H1 (cell line): ENCODE measurements around the gene PHF13. TPM values are rescaled to one million over a fixed set of nuclear protein-coding genes. Genes with fewer than 3 reads are reported as not detected.

Experiments
- CTCF ChIA-PET: fragments of 300-600 bp; sonication (Branson Sonifier 250); formaldehyde crosslinking; loops from one replicate; lab custom pipeline; 2021; ENCODE audit not compliant: partially characterized antibody; lab: Charles Lee
- POLR2A ChIA-PET: fragments of 300-600 bp; sonication (Branson Sonifier 250); formaldehyde crosslinking; loops from one replicate; lab custom pipeline; 2021; ENCODE audit warnings: inconsistent platforms; ENCODE audit not compliant: partially characterized antibody; lab: Charles Lee
- DNase-seq, 2 experiments: peaks; one replicate each; pipeline versions ENCODE4 v3.0.0 to v3.0.0-alpha.2; 2010 to 2022; ENCODE audit warnings: low spot score in 2 of 2, low read depth in 1 of 2, mixed read lengths in 1 of 2
- FAIRE-seq: peaks from 2 replicates; lab custom pipeline; 2011; peaks lifted over from hg19 to GRCh38; lab: Jason Lieb, UNC
- H2AFZ ChIP-seq: 2 replicates; pipeline ENCODE4 v1.8.1; 2012; ENCODE audit warnings: low read length, inconsistent platforms
- H2AK5ac ChIP-seq: 2 replicates; pipeline ENCODE4 v1.6.1; 2013; ENCODE audit warnings: low read depth, low read length
- H2BK120ac ChIP-seq: replicated peaks from 2 replicates; pipeline ENCODE3; 2013; ENCODE audit warnings: low read depth, low read length, inconsistent platforms
- H2BK12ac ChIP-seq: 2 replicates; pipeline ENCODE4 v1.6.1; 2013; ENCODE audit warnings: low read depth, low read length
- H2BK15ac ChIP-seq: 2 replicates; pipeline ENCODE4 v1.6.1; 2013; ENCODE audit warnings: low read length
- H2BK20ac ChIP-seq: 2 replicates; pipeline ENCODE4 v1.6.1; 2013; ENCODE audit warnings: low read length
- H2BK5ac ChIP-seq: 2 replicates; pipeline ENCODE4 v1.6.1; 2013; ENCODE audit warnings: low read depth, low read length
- H3K14ac ChIP-seq: 2 replicates; pipeline ENCODE4 v1.6.1; 2013; ENCODE audit warnings: inconsistent platforms; ENCODE audit not compliant: insufficient read length
- H3K18ac ChIP-seq: 2 replicates; pipeline ENCODE4 v1.6.1; 2013; ENCODE audit warnings: low read length; ENCODE audit errors: extremely low read depth
- H3K23ac ChIP-seq: 2 replicates; pipeline ENCODE4 v1.6.1; 2013; ENCODE audit warnings: inconsistent platforms; ENCODE audit not compliant: insufficient read length
- H3K23me2 ChIP-seq: 2 replicates; pipeline ENCODE4 v1.6.1; 2013; ENCODE audit warnings: low read depth, low read length
- H3K27ac ChIP-seq: 2 replicates; pipeline ENCODE4 v1.6.1; 2011; ENCODE audit warnings: low read depth, low read length, inconsistent platforms
- H3K27me3 ChIP-seq, 4 experiments: replicated peaks in 1 of 4; 1 replicate in 1 of 4; 2 replicates in 3 of 4; pipeline versions ENCODE4 v1.6.1 to v1.8.1; 2011 to 2013; ENCODE audit warnings: low read length in 3 of 4, mild to moderate bottlenecking in 3 of 4, inconsistent platforms in 2 of 4, mixed read lengths in 2 of 4, moderate library complexity in 1 of 4; ENCODE audit not compliant: control insufficient read depth in 3 of 4, insufficient read depth in 3 of 4; ENCODE audit errors: extremely low read depth in 1 of 4
- H3K36me3 ChIP-seq, 4 experiments: 2 replicates each; pipeline versions ENCODE4 v1.6.1 to v1.8.1; 2011 to 2013; ENCODE audit warnings: mild to moderate bottlenecking in 4 of 4, low read length in 3 of 4, moderate library complexity in 2 of 4, control low read depth in 1 of 4, inconsistent platforms in 1 of 4; ENCODE audit not compliant: insufficient read depth in 4 of 4, control insufficient read depth in 2 of 4
- H3K4ac ChIP-seq: replicated peaks from 2 replicates; pipeline ENCODE3; 2013; ENCODE audit warnings: low read length, low read depth, mixed read lengths, inconsistent platforms; ENCODE audit not compliant: insufficient read length
- H3K4me1 ChIP-seq, 4 experiments: replicated peaks in 1 of 4; 1 replicate in 1 of 4; 2 replicates in 3 of 4; pipeline versions ENCODE4 v1.6.1 to v1.8.1; 2011 to 2013; ENCODE audit warnings: low read length in 3 of 4, inconsistent platforms in 2 of 4, mixed read lengths in 1 of 4; ENCODE audit not compliant: insufficient read depth in 4 of 4, control insufficient read depth in 3 of 4
- H3K4me2 ChIP-seq, 2 experiments: 2 replicates each; pipeline versions ENCODE4 v1.6.1 to v1.8.1; 2011 to 2013; ENCODE audit warnings: low read depth in 2 of 2, low read length in 2 of 2, control low read depth in 1 of 2, inconsistent platforms in 1 of 2, mild to moderate bottlenecking in 1 of 2; ENCODE audit not compliant: insufficient read depth in 1 of 2
- H3K4me3 ChIP-seq, 4 experiments: fragments of 200-600, 300-600 bp in 1 of 4; sonication (generic), shearing (Covaris generic), sonication (Bioruptor Twin) in 1 of 4; 2 replicates each; pipeline versions ENCODE4 v1.5.1 to v1.8.1; 2011 to 2016; ENCODE audit warnings: low read length in 4 of 4, low read depth in 3 of 4, control low read depth in 2 of 4, inconsistent platforms in 2 of 4, mild to moderate bottlenecking in 2 of 4, mixed read lengths in 1 of 4, moderate library complexity in 1 of 4; ENCODE audit not compliant: insufficient read depth in 2 of 4; ENCODE audit errors: extremely low read depth in 1 of 4
- H3K56ac ChIP-seq: replicated peaks from 2 replicates; pipeline ENCODE3; 2013; ENCODE audit warnings: low read depth, mild to moderate bottlenecking, mixed read lengths, low read length, inconsistent platforms; ENCODE audit not compliant: insufficient read length
- H3K79me1 ChIP-seq: 2 replicates; pipeline ENCODE4 v1.6.1; 2013; ENCODE audit warnings: low read depth, low read length, control low read depth
- H3K79me2 ChIP-seq, 2 experiments: 2 replicates each; pipeline versions ENCODE4 v1.6.1 to v1.8.1; 2012 to 2013; ENCODE audit warnings: low read length in 2 of 2, mild to moderate bottlenecking in 2 of 2, inconsistent platforms in 1 of 2; ENCODE audit not compliant: insufficient read depth in 2 of 2, control insufficient read depth in 1 of 2
- H3K9ac ChIP-seq, 4 experiments: replicated peaks in 1 of 4; 1 replicate in 1 of 4; 2 replicates in 3 of 4; pipeline versions ENCODE4 v1.6.1 to v1.8.1; 2011 to 2013; ENCODE audit warnings: low read depth in 3 of 4, low read length in 3 of 4, control low read depth in 2 of 4, mild to moderate bottlenecking in 2 of 4, moderate library complexity in 2 of 4, inconsistent platforms in 1 of 4; ENCODE audit errors: extremely low read depth in 1 of 4
- H3K9me3 ChIP-seq, 2 experiments: 2 replicates each; pipeline versions ENCODE4 v1.6.1 to v1.8.1; 2012 to 2013; ENCODE audit warnings: mild to moderate bottlenecking in 2 of 2, moderate library complexity in 2 of 2, control low read depth in 1 of 2, inconsistent platforms in 1 of 2, low read depth in 1 of 2, low read length in 1 of 2, mixed read lengths in 1 of 2; ENCODE audit not compliant: insufficient read depth in 2 of 2
- H4K20me1 ChIP-seq, 2 experiments: replicated peaks in 1 of 2; 2 replicates each; pipeline versions ENCODE3 to v1.8.1; 2011 to 2013; ENCODE audit warnings: inconsistent platforms in 2 of 2, low read length in 2 of 2, mild to moderate bottlenecking in 1 of 2; ENCODE audit not compliant: insufficient read depth in 2 of 2, control insufficient read depth in 1 of 2
- H4K5ac ChIP-seq: 2 replicates; pipeline ENCODE4 v1.6.1; 2013; ENCODE audit warnings: low read length, low read depth, mixed read lengths, inconsistent platforms; ENCODE audit not compliant: insufficient read length
- H4K8ac ChIP-seq: 2 replicates; pipeline ENCODE4 v1.8.0; 2013; ENCODE audit warnings: mild to moderate bottlenecking, moderate library complexity, low read length, inconsistent platforms; ENCODE audit not compliant: insufficient read depth; ENCODE audit errors: extremely low read depth
- H4K91ac ChIP-seq: replicated peaks from 2 replicates; pipeline ENCODE3; 2013; ENCODE audit warnings: low read length, mixed read lengths, inconsistent platforms; ENCODE audit not compliant: insufficient read length
- ATF2 ChIP-seq: IDR thresholded peaks from 2 replicates; pipeline ENCODE4 v1.6.1; 2012; ENCODE audit warnings: low read length, inconsistent platforms
- ATF3 ChIP-seq: IDR thresholded peaks from 2 replicates; pipeline ENCODE4 v1.6.1; 2011; ENCODE audit warnings: low read depth, mild to moderate bottlenecking, low read length; ENCODE audit not compliant: insufficient read depth
- CBX8 ChIP-seq: fragments of 300-800, 300-1000 bp; sonication (generic); IDR thresholded peaks from 2 replicates; pipeline ENCODE4 v1.7.1; 2016; ENCODE audit warnings: low read depth, low read length, borderline replicate concordance
- CHD1 ChIP-seq: IDR thresholded peaks from 2 replicates; pipeline ENCODE4 v1.6.1; 2012; ENCODE audit warnings: low read depth, low read length, improper control_type of control experiment
- KDM1A ChIP-seq: fragments of 200-600, 300-600 bp; sonication (generic); IDR thresholded peaks from 2 replicates; pipeline ENCODE4 v1.7.1; 2016; ENCODE audit warnings: mild to moderate bottlenecking, low read length, borderline replicate concordance
- MAFK ChIP-seq: IDR thresholded peaks from 2 replicates; pipeline ENCODE4 v1.6.1; 2012; ENCODE audit warnings: low read depth, mild to moderate bottlenecking, improper control_type of control experiment, low read length
- POLR2AphosphoS5 ChIP-seq: IDR thresholded peaks from 2 replicates; pipeline ENCODE4 v1.6.1; 2011; ENCODE audit warnings: low read depth, low read length
- TAF7 ChIP-seq: optimal IDR thresholded peaks from 2 replicates; pipeline ENCODE3; 2011; ENCODE audit warnings: low read depth, mild to moderate bottlenecking, inconsistent platforms, low read length, moderate library complexity, borderline replicate concordance
- USF2 ChIP-seq: IDR thresholded peaks from 2 replicates; pipeline ENCODE4 v1.6.1; 2011; ENCODE audit warnings: low read length, improper control_type of control experiment
- WGBS, 2 experiments: shearing (Covaris generic) in 1 of 2; methylation state at CpG; one replicate each; pipeline versions ENCODE4 v1.1.6 to v1.1.7; 2013 to 2015; ENCODE audit warnings: low lambda C conversion rate in 2 of 2, mixed read lengths in 2 of 2, inconsistent platforms in 1 of 2, low coverage in 1 of 2, missing lambda C conversion rate in 1 of 2; ENCODE audit not compliant: insufficient replicate concordance in 2 of 2, insufficient coverage in 1 of 2, insufficient read length in 1 of 2; ENCODE audit errors: extremely low coverage in 1 of 2, missing lambda C conversion rate in 1 of 2; 5-methylcytosine and 5-hydroxymethylcytosine counted together
- polyA plus RNA-seq, 7 experiments: library from polyadenylated mRNA; depleted of rRNA in 3 of 7; stranded (reverse) in 5 of 7; unstranded in 2 of 7; fragments of >200 nt in 5 of 7; fragments of 200-250 nt in 2 of 7; gene quantifications; 1 replicate in 5 of 7; 2 replicates in 1 of 7; 4 replicates in 1 of 7; pipeline versions ENCODE4 v1.2.1 to v1.2.3, GENCODE V29; 2011 to 2013; ENCODE audit warnings: missing spikeins in 2 of 7, mixed read lengths in 2 of 7
- total RNA-seq: library from RNA; stranded (reverse); fragmentation: NEBNext Ultra II Directional; extraction: Animal tissue kit (Norgen Biotek cat#: 25700); gene quantifications from 2 replicates; pipeline ENCODE4 v1.2.1, GENCODE V29; 2021

PHF13 gene
- total and polyA plus RNA-seq, 2 of the 8 experiments (the other 6 are each of a cell fraction or from before 2014, with no cell fraction given): 11.7 to 39.6 TPM

DNA sequence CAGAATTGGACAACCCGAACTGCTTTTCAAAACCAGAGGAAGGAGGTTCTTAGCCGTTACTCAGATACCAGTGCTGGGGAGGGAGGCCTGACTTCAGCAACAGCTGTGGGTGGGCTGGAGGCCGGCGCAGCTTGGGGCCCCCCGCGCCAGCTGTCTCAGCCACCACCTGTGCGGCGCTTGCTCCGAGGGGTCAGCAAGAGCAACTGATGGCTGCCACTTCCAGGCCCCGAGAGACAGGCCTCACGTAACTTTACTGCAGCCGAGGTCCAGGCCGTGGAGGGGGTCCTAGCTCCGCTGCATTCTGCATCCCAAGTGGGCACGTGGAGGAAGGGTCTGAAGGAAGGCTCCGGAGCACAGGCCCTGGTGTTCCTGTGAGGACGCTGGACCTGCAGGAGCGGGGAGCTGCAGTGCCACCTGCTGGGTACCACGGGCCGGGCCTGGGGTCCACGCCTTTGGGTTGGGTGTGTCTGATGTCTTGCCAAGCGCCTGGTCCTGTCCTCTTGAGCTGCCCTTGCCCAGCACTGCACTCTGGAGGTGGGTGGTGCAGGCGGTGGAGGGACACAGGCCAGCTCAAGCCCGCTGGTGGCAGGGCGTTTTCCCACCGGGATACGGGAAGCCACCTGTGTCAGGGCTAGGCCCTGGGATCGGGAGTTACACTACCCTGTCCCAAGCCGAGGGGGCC lies 21.0 kb downstream of the PHF13 start:
- no peak for FAIRE-seq
- H4K91ac ChIP-seq: no peak overlapping the region
- ChIA-PET CTCF (interaction anchor here (0.6 to 3.7 kb wide), 18 partner anchors 10 to 803 kb away, joined by 3 to 48 read pairs (median 3); partner anchors contain the start of genes NOL9 and THAP3), POLR2A (interaction anchor here (0.6 to 3.9 kb wide), 14 partner anchors 9 to 1549 kb away, joined by 3 to 36 read pairs (median 4); partner anchors contain the start of genes KLHL21, NOL9 and THAP3)
- H3K27ac ChIP-seq: no peak overlapping the region
- H2BK20ac ChIP-seq: no peak overlapping the region
- no peaks in the 10 kb centered on the region for H3K9me3 ChIP-seq
- H3K36me3 ChIP-seq: peaks cover 26 to 56% (median 42%) of the 10 kb centered on the region in 4 experiments
- H2BK5ac ChIP-seq: no peak overlapping the region
- no peak overlapping the region for H3K18ac ChIP-seq
- H3K23me2 ChIP-seq: no peaks in the 10 kb centered on the region
- no peak overlapping the region for H3K4me3 ChIP-seq
- no peak overlapping the region for H3K56ac ChIP-seq
- H3K4ac ChIP-seq: no peak overlapping the region
- H3K27me3 ChIP-seq: no peaks in the 10 kb centered on the region
- H3K4me1 ChIP-seq: no peaks in the 10 kb centered on the region
- no peak overlapping the region for H3K23ac ChIP-seq
- no peak overlapping the region for H2BK12ac ChIP-seq
- no peaks in the 10 kb centered on the region; the same call in 1 of the 2 replicates for H3K79me1 ChIP-seq
- no peak overlapping the region for H3K4me2 ChIP-seq
- no peak overlapping the region for H2AFZ ChIP-seq
- H4K20me1 ChIP-seq: peaks cover 5 to 9% of the 10 kb centered on the region in 2 experiments
- H4K8ac ChIP-seq: no peak overlapping the region
- no peak overlapping the region for H3K14ac ChIP-seq
- WGBS, 2 experiments: 83% methylated on average over 29 of the region's 29 CpGs; no CpG with 5 or more reads in 1 of the 2 experiments
- H2BK120ac ChIP-seq: no peak overlapping the region
- no peak overlapping the region for H2BK15ac ChIP-seq
- peak in 1 of 2 experiments; percentile 79 for DNase-seq
- no peak overlapping the region for H3K9ac ChIP-seq
- no peaks in the 10 kb centered on the region for H3K79me2 ChIP-seq
- H2AK5ac ChIP-seq: no peak overlapping the region
- H4K5ac ChIP-seq: no peak overlapping the region
- TF ChIP-seq CBX8 (no peak), TAF7 (no peak), USF2 (no peak), POLR2AphosphoS5 (peak; percentile 60), MAFK (no peak), ATF2 (no peak), ATF3 (no peak), CHD1 (no peak), KDM1A (no peak)
